Natural killer cell (primary cell): ENCODE measurements around the gene GALNS. TPM values are rescaled to one million over a fixed set of nuclear protein-coding genes. Genes with fewer than 3 reads are reported as not detected.

ENCODE experiments used
- ATAC-seq, 3 donors: fragments of 150-1000 bp in 2 of 3; fragments of 200-7000 bp in 1 of 3; cut with Tn5 transposase; 1 replicate in 1 of 3; 2 replicates in 2 of 3; pipeline ENCODE4 v1.10.0; 2021; ENCODE audit warnings: mild to moderate bottlenecking in 2 of 3, moderate library complexity in 2 of 3
- DNase-seq, 2 donors: peaks; one replicate each; pipeline versions ENCODE4 v3.0.0 to v3.0.0-alpha.2; 2013 to 2021; ENCODE audit warnings: mixed read lengths in 1 of 2
- H3K27ac ChIP-seq: one replicate; pipeline ENCODE4 v1.5.1; 2013; ENCODE audit warnings: mild to moderate bottlenecking, low read length
- H3K27me3 ChIP-seq: one replicate; pipeline ENCODE4 v1.6.1; 2013; ENCODE audit warnings: low read length; ENCODE audit not compliant: control insufficient read depth, insufficient read depth
- H3K36me3 ChIP-seq: one replicate; pipeline ENCODE4 v1.6.1; 2013; ENCODE audit warnings: low read length; ENCODE audit not compliant: control insufficient read depth, insufficient read depth
- H3K4me1 ChIP-seq: one replicate; pipeline ENCODE4 v1.6.1; 2013; ENCODE audit warnings: low read length; ENCODE audit not compliant: control insufficient read depth, insufficient read depth
- H3K4me3 ChIP-seq: one replicate; pipeline ENCODE4 v1.5.1; 2013; ENCODE audit warnings: low read length
- H3K9me3 ChIP-seq: one replicate; pipeline ENCODE4 v1.6.1; 2013; ENCODE audit warnings: low read length; ENCODE audit not compliant: control insufficient read depth, insufficient read depth
- H3K27ac Mint-ChIP-seq, 2 donors: one replicate each; pipeline ENCODE4 v1.8.0; 2022; ENCODE audit warnings: mild to moderate bottlenecking in 2 of 2, mixed read lengths in 2 of 2, moderate library complexity in 1 of 2
- H3K27me3 Mint-ChIP-seq, 2 donors: one replicate each; pipeline ENCODE4 v1.8.0; 2022; ENCODE audit warnings: low read depth in 2 of 2, mixed read lengths in 2 of 2
- H3K36me3 Mint-ChIP-seq: one replicate; pipeline ENCODE4 v1.8.0; 2022; ENCODE audit warnings: mixed read lengths
- H3K4me1 Mint-ChIP-seq, 2 donors: one replicate each; pipeline ENCODE4 v1.8.0; 2022; ENCODE audit warnings: mixed read lengths in 2 of 2
- H3K4me3 Mint-ChIP-seq: one replicate; pipeline ENCODE4 v1.8.0; 2022; ENCODE audit warnings: mild to moderate bottlenecking, moderate library complexity, mixed read lengths
- H3K9me3 Mint-ChIP-seq, 2 donors: one replicate each; pipeline ENCODE4 v1.8.0; 2022; ENCODE audit warnings: mixed read lengths in 2 of 2
- WGBS: methylation state at CpG from one replicate; pipeline ENCODE4 v1.1.7; 2013; ENCODE audit warnings: missing lambda C conversion rate; ENCODE audit not compliant: insufficient coverage; 5-methylcytosine and 5-hydroxymethylcytosine counted together
- intact Hi-C: fragments of 100-400 bp; cut with micrococcal nuclease; formaldehyde crosslinking; loops from one replicate; pipeline ENCODE4 v1.14.2; 2022
- total RNA-seq, 4 donors: library from RNA; stranded (reverse); fragments of 120-200 nt in 1 of 4; gene quantifications; one replicate each; pipeline versions ENCODE4 v1.2.3 to v1.2.4, GENCODE V29; 2013 to 2022
- TF ChIP-seq, protein P1 (sequence below): fragments of 200-600 bp; IDR thresholded peaks from one replicate; pipeline ENCODE4 v1.8.0; 2022; ENCODE audit warnings: antibody characterized with exemption

Gene GALNS
- total RNA-seq, 3 donors from 2014 or later (not counting 1 experiment from before 2014, with no cell fraction given), result 58.1 to 75.8 (median 65.7) TPM

GRCh38 chr16:88897696-88898425, 41.1 kb upstream of the GALNS start:
- no peak overlapping the region for H3K4me3 Mint-ChIP-seq
- intact Hi-C loops, result no loop called here
- no peaks in the 10 kb centered on the region for H3K9me3 ChIP-seq
- no peak overlapping the region for H3K27ac ChIP-seq
- no peak for DNase-seq
- H3K27me3 ChIP-seq, result no peaks in the 10 kb centered on the region
- no peaks in the 10 kb centered on the region for H3K36me3 ChIP-seq
- peaks cover 0 to 2% of the 10 kb centered on the region in 2 donors for H3K4me1 Mint-ChIP-seq
- H3K9me3 Mint-ChIP-seq, result no peaks in the 10 kb centered on the region
- H3K4me3 ChIP-seq, result no peak overlapping the region
- no peaks in the 10 kb centered on the region for H3K36me3 Mint-ChIP-seq
- ATAC-seq, result no peak
- no peaks in the 10 kb centered on the region for H3K4me1 ChIP-seq
- no peaks in the 10 kb centered on the region for H3K27me3 Mint-ChIP-seq
- H3K27ac Mint-ChIP-seq, result no peak overlapping the region
- 91% methylated on average over 34 of the region's 34 CpGs for WGBS
- TF ChIP-seq, protein P1, sequence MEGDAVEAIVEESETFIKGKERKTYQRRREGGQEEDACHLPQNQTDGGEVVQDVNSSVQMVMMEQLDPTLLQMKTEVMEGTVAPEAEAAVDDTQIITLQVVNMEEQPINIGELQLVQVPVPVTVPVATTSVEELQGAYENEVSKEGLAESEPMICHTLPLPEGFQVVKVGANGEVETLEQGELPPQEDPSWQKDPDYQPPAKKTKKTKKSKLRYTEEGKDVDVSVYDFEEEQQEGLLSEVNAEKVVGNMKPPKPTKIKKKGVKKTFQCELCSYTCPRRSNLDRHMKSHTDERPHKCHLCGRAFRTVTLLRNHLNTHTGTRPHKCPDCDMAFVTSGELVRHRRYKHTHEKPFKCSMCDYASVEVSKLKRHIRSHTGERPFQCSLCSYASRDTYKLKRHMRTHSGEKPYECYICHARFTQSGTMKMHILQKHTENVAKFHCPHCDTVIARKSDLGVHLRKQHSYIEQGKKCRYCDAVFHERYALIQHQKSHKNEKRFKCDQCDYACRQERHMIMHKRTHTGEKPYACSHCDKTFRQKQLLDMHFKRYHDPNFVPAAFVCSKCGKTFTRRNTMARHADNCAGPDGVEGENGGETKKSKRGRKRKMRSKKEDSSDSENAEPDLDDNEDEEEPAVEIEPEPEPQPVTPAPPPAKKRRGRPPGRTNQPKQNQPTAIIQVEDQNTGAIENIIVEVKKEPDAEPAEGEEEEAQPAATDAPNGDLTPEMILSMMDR, result no peak

DNA sequence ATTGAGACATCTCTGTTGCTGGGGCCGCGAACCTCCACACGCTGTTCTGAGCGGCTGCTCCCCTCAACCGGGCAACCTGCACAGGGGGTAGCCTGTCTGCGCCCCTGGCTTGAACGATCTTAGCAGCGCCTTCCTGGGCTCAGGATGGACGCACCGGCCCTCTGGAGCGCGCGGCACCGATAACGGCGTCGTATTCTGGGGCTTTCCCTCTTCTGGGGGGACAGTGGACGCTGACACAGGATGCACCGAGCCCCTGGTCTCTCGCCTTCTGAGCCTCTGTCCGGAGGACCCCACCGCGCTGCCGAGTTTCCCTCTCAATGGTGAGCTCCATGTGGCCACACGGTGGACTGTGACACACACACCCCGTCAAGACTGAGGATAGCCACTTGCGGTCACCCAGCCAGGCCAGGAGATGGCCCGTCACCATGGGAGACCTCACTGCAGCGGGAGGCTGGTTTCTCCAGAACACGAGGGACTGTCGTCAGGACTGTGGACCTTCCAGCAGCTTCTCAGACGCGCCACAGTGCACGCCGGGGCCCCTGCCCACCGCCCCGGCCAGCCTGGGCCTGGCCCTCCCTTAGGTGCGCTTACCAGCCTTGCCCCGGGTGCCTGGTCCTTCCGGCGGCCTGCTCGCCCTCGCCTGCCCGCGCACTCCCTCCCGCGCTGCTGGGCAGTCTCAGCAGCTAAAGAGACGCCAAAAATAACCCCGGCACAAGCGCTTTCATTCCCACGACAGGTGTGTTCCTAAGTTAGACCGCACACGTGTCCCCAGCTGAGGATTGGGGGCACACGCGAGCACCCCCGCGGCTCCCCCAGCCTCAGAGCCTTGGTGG, 39.7 kb upstream of the GALNS start:
- intact Hi-C loops, result no loop called here

GRCh38 chr16:88895335-88895734, 38.6 kb upstream of the GALNS start:
- no peak for ATAC-seq
- H3K9me3 Mint-ChIP-seq, result no peaks in the 10 kb centered on the region
- H3K36me3 Mint-ChIP-seq, result no peaks in the 10 kb centered on the region
- WGBS, result 88% methylated on average over 22 of the region's 22 CpGs
- H3K4me1 Mint-ChIP-seq, result no peaks in the 10 kb centered on the region
- Histone ChIP-seq H3K36me3 (no peaks in the 10 kb centered on the region), H3K4me3 (no peak overlapping the region), H3K9me3 (no peaks in the 10 kb centered on the region), H3K27ac (no peak overlapping the region), H3K4me1 (no peaks in the 10 kb centered on the region), H3K27me3 (no peaks in the 10 kb centered on the region)
- no peak overlapping the region for H3K4me3 Mint-ChIP-seq
- H3K27ac Mint-ChIP-seq, result no peak overlapping the region
- no peak for DNase-seq
- H3K27me3 Mint-ChIP-seq, result no peaks in the 10 kb centered on the region
- intact Hi-C loops, result no loop called here
- TF ChIP-seq, protein P1, result no peak

More for the DNA sequence above, 39.7 kb upstream of the GALNS start:
- Mint-ChIP-seq H3K4me1 (no peaks in the 10 kb centered on the region), H3K9me3 (no peaks in the 10 kb centered on the region), H3K27me3 (no peaks in the 10 kb centered on the region), H3K36me3 (no peaks in the 10 kb centered on the region), H3K27ac (no peak overlapping the region), H3K4me3 (no peak overlapping the region)
- Histone ChIP-seq H3K4me3 (no peak overlapping the region), H3K9me3 (no peaks in the 10 kb centered on the region), H3K36me3 (no peaks in the 10 kb centered on the region), H3K27ac (no peak overlapping the region), H3K27me3 (no peaks in the 10 kb centered on the region), H3K4me1 (no peaks in the 10 kb centered on the region)
- 94% methylated on average over 57 of the region's 57 CpGs for WGBS
- TF ChIP-seq, protein P1, result no peak
- ATAC-seq (no peak), DNase-seq (no peak)
